NCI-H345 (cell line): ENCODE measurements around the gene MAP2K6.
A peak's percentile ranks its signal among the peaks of the same experiment; 100 is the strongest.
"Not testable (repeated sequence)": the region's sequence is repeated elsewhere in the genome, so short reads cannot be mapped to it uniquely, and the experiment has no call there.

Experiments used
- DNase-seq: peaks from one replicate; lab custom pipeline; 2025; lab: John Stamatoyannopoulos, UW

The MAP2K6 gene

DNA sequence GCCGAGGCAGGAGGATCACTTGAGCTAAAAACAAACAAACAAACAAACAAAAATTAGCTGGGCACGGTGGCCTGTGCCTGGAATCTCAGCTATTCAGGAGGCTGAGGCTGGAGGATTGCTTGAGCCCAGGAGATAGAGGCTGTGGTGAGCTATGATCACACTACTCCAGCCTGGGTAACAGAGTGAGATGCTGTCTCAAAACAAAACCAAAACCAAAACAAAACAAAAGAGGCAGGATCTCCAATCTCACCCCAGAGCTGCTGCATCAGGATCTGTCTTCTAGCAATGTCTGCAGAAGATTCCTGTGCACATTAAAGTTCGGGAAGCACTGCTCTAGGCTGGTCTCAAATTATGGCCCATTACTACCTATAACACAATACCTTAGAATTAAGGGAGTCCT is 43.1 kb downstream of the MAP2K6 start:
- no peak for DNase-seq

DNA sequence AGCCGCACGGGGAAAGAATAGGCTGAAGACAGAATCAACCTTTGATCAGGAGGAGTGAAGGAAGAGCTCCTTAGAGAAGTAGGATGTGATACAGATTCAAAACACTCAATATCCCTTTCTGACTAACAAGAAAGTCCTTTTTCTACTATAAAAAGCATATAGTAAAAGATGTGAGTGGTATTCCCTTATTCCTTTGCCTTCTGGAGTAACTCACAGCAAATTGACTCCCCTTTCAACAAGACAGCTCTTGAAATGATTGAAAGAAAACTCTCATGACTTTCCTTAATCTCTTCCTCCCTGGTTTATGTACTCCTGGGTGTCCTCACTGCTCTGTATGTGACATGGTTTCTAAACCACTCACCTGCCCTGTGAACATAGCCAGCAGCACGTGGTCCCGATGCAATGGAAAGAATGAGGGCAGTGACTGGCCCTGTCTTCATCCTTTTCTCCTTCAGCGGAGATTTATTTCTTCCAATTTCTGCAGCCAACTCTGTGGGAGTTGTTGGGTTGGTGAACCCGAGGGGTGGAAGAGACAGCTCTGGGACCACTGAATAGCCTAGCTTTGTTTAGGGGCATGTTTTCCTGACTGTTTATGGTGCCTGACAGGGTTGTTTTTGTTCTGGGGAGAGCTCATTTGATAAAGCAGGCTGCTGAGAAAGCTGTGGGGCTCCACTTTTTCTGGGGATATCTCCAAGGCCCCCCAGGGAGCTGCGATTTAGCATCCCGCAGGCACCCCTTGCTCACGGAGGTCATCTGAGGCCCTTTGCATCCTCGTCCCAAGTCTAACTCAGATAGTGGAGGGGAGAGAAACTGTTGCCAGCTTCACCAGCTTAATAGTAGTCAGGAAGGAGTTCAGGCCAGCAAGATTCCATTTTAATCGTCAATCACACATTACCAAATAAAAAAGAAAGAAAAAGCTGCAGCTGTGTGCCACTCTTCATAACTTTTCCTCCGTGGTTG is 46.7 kb downstream of the MAP2K6 start:
- no peak for DNase-seq

DNA sequence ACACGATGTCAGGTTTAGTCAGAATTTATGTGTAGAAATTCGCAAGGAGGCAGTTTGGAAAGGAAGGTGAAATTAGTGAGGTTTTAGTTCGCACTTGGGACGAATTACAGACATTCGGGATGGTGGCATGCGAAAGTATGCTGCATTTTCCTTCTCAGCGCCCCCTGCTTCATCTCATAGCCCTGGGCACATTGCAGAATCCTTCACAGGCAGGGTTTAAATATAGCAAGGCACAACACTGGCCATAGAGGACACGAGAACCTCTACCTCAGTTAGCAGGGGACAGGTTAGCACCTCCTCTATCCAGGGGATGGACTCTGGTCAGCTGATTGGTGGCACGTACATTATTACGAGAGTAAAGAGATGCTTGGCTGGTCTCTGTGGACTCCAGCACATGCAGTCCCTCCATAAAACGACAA is 47.5 kb downstream of the MAP2K6 start:
- DNase-seq, result no peak

DNA sequence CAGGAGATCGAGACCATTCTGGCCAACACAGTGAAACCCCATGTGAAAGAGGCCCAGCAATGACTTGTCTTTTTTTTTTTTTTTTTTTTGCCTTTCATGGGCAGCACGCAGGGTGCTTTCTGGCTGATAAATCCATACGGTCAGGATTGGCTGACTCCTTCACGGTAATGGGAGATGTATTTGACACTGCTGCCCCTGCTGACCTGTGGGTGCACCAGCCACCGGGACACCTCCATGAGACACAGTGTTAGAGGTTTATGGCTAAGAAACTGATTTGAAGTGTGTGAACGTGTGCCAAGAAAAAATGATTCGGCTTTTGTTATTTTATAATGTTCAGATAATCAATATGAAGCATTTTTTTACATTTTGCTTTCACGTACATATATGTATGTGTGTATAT is 48.4 kb downstream of the MAP2K6 start:
- DNase-seq, result no peak

DNA sequence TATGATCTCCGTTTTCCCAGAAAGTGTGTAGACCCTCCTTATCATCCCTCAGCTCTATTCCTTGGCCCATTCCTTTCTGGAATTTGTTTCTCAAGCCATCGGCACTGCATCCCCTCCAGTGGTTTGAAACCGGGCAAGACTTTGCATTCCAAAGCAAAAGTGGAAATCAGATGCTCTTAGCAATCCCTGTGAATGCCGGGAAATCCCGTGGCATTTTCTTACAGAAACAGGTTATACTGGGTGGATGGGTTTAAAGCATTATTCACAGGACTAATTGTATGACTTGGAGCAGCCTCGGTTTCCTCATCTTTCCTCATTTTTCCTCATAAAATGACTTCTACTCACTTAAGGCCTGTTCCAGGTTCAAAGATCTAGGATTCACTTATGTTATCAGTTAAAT is 52.0 kb downstream of the MAP2K6 start:
- no peak for DNase-seq

DNA sequence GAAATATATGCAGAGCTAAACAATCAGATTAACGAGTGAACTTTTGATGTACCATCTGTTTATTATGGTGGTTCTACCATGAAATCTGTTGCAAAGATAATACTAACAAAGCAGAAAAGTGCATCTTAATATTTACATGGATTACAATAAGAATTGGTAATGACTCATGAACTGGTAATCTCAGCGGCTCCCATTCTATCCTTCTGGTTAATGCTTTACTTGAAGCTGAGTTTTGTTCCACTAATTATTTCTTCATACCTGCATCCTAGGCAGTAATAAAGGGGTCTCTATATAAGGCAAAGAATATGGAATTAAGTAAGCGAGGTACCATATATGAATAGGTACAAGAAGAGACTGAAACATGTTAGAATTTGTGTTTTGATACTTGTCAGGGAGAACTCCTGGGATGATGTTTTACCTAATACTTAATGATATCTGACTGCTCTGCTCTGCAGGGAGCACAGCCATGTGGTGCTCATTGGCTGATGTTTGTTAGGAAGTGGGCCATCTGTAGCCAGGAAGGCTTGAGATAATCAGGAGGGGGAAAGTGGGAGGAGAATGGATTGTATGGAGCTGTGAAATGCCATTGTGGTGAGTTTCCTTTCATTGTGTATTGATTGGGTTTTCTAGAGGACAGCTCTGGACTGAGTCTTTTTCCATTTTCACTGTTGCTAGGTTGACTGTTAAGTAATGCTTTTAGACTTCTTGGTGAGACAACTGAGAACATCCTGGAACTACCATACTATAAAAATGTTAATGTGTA is 52.6 kb downstream of the MAP2K6 start:
- DNase-seq, result no peak

DNA sequence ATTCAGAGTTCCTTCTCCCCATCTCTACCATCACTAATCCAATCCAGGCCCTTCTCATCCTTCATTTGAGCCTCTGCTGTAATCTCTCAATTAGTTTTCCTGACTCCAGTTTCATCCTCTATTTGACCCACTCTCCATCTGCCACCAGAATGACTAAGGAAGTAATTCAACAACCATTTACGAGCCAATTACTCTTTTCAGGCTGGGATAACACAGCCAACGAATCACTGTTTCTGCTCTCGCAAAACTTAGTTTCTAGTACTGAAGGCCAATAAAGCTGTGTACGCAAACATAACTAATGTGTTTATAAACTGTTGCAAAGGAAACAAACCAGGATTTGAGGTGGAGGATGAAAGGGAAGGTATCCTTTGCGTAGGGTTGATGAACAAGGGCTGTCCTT is 53.7 kb downstream of the MAP2K6 start:
- DNase-seq, result no peak

DNA sequence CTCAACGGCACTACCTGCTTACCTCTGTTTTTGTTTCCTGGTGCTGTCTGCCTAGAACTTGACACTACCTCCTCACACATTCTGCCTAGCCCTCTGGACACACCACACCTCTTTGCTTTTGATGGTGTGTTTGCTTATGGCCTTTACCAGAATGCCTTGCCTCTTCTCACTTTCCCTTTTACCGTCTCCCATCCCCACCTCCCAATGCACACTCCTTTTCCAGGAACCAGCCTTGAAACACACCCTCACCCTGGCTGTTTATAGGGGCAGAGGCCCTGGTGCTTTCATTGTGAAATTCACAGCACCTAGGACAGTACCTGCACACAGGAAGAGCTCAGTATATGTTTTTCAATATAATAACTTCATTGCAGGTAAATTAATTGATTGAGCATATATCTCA is 56.2 kb downstream of the MAP2K6 start:
- DNase-seq, result no peak

DNA sequence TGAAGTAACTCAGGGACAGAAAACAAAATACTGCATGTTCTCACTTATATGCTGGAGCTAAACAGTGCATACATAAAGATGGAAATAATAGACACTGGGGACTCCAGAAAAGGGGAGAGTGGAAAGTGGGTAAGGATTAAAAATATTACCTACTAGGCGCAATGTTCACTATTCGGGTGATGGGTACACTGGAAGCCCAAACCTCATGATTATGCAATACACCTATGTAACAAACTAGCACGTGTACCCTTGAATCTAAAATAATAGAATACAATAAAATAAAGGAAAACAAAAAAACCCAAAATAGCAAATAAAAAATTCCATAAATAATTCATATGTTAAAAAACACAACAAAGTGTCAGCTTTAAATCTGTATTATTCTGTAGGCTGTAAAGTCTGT is 56.9 kb downstream of the MAP2K6 start:
- DNase-seq, result no peak

DNA sequence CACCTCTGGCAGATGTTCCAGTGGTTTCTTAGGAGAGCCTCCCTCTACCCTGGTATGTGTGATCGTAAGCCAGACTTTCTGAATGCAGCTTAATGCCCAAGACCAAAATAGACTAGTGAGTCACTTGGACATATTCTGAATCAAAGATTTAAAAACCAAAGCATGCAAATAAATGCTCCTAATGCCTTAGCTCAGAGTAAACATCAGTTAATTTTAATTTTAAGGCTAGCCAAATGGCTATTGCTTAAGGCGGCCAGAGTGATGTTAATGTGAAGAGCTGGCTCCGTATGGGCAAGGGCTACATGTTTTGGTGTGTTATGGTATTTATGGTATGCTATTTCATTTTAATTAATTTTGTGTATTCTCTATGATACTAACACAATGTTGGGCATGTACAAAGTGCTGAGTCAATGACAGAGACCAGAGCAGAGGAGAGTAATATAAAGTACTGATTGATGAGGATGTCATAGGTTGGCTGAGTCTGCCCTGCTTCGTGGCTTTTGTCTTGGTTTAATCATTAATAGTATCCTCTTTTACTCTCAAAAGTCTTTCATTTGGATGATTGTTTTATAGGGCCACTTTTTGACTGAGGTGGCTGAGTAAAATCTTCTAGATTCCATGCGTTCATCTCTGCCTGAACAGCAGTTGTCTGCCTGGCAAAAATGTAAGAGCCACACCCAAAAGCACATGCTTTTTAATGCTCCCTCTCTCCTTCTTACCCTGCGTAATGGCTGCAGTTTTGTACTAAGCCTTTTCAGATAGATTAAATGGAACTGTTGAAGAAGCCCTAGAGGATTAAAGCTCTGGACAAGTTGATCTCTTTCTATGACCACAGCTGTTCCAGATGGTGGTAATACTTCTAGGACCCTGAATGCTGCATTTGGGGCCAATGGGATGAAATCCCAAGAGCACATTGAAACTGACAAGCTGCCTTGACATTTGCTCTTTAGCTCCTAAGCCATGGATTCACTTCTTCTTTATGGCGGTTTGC is 59.6 kb downstream of the MAP2K6 start:
- no peak for DNase-seq

DNA sequence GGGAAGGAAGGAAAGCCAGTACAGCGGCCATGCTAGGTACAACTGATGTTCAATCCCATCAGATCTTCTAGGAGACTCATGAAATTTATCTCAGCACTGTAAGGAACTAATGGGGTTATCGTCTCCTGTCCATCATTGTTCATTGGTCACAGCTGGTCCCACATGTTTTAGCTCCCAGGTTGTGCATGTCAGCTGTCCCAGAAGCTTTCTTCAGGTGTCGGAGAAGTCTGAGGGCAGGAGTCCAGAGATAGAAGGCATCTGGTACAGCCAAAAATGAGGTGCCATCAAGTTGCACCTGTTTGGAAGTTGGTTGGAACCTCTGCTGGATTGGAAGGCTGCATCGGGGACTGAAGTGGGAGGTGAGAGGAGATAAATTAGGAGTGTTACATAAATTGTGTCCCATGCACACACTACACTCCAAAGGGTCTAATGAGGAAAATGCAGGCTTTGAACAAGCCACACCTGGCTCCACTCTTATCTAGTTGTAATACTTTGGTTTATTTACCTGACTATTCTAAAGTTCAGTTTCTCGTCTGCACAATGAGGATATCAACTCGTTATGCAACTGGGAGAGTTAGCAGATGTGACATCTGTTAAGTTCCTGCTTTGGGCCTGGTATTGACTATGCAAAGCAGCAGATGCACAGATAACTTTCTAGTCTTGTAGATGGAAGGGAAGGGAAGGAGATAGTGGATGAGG is 62.9 kb downstream of the MAP2K6 start:
- no peak for DNase-seq

DNA sequence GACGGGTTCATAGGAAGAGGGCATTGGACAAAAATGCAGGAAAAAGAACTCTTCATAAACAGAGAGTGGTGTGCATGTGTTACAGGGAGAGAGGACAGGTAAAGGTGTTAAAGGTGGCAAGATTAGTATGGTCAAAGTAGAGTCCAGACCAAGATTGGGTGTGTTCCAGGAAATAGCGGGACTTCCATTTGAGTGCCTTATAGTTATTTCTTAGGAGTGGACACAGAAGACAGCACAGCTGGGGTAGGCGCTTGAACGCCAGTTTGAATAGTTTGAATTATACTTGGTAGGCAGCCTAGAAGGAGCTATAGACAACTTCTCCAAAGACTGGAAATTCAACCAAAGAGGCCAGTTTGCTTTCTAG is 63.4 kb downstream of the MAP2K6 start:
- DNase-seq, result no peak

DNA sequence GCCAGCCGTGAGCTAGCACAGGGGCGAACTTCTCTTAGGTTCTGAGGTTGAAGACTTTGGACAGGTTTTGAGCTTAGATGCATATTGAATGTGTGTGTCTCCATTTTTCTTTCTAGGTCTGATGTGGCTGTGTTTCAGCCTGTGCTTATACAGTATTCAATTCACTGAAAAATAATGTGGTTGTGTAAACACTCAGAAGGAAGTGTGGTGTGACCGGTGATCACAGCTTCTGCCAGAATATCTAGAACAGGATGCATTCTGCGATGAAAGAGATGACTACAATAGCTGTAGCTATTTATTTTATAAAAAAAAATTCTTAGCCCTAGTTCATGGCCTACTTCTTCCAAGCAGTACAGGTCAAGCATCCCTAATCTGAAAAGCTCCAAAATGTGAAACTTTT is 64.4 kb downstream of the MAP2K6 start:
- peak; percentile 62 for DNase-seq

DNA sequence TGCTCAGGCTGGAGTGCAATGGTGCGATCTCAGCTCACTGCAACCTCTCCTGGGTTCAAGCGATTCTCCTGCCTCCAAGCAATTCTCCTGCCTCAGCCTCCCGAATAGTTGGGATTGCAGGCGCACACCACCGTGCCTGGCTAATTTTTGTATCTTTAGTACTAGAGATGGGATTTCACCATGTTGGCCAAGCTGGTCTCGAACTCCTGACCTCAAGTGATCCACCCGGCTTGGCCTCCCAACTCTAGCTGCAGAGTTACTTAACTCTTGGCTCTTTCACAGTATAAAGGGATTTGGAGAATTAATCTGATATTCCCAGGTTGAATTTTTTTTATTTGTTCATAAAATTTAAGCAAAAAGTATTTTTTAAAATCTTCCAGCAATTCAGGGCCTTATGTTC is 65.3 kb downstream of the MAP2K6 start:
- not testable (repeated sequence) for DNase-seq

DNA sequence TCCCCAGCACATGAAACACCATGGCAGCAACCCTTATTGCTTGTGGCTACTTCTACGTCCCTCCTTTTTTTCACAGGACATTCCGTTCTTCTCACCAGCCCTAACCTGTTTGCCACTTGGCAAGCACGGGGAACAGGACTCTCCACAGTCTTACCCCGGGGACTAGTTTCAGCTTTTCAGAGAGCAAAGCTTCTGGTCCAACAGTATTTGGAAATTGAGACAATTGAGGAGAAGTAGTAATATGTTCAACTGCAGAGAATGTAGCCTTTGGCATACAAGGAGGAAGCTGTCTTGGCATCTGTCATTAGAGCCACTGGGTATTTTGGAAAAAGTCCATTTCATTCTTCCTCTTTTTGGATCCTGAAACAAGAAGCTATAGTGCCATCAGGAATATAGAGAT is 65.7 kb downstream of the MAP2K6 start:
- no peak for DNase-seq

DNA sequence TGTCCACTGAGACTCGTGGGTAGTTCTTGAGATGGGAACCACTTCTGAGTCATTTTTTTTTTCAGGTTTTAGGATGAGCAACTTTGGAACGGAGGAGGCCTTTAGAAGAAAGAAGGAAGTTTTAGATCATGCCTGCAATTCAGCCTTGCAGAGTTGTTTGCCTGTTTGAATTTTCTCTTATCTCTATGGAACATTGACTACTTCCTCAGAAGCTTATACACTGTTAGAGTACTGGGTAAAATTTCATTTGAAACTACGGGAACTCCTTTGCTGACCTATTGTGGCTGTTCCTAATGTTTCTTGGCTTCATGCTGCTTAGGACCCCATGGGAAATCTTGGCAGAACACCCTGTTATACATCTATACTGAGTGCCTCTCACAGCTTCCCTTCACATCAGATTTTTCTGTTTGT is 70.8 kb downstream of the MAP2K6 start:
- DNase-seq, result no peak

DNA sequence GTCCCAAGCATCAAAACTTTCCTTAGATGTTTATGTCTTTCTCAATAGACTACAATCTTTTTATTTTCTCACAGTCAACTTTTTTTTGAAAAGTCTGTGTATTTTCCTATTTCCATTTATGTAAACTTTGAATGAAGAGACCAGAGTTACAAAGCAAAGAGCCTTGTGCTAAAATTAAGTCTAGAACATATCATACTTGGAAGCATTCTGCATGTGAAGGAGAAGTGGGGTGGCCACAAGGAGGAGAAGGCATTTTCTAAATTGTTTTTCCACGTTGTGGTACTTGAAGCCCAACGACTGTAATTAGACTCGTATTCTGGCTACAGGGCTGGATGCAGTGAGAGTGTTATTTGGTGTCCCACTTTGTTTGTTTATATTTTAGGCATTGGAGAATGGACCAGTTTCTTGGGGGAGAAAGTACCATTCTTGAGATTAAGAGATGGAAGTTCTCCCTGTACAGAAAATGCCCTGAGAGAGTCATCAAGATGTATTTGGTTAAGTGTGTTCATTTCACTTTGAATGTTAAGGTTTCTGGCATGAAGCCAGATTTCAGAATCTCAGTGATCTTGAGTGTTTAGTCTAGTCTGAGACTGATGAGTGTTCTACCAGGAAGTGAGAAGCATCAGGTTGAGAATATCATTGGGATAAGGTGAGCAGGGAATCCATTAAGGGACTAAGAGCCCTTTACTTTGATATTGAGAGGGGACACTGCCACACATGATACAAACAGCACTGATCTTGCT is 71.6 kb downstream of the MAP2K6 start:
- peak; percentile 22 for DNase-seq

DNA sequence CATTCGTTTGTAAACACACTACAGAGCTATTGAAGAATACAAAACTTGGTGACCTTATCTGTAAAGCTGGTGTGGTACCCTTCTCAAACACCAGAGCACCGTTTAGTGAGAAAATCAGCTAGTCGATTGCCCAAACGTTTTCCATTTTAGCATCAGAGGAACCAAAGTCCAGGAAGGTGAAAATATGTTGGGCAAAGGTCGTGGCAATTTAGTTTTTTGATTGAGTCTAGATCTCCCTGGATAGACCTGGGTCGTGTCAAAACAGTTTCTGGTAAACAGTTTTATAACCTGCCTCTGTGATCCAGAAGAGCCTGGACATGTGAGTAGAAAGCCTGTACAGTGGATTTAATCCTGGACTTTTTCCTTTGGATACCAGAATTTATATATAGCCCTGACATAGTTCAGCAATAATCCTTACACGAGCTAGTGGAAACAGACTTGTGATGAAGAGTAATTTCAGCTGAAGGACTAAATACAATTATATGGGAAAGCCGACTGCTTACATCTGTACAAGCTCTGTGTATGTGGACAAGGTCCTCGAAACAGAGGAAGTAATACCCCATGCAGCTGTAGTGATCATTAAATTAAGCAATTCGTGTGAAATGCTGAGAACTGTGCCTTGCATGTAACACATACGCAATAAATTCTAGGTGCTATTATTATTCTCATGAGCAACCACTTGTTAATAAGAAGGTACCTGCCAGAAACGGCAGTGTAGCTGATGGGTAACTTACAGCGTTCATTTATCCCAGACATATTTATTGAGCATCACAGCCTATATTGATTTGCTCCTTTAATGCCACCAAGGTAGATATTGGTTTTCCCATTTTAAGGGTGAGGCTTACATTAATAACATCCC is 72.5 kb downstream of the MAP2K6 start:
- no peak for DNase-seq

DNA sequence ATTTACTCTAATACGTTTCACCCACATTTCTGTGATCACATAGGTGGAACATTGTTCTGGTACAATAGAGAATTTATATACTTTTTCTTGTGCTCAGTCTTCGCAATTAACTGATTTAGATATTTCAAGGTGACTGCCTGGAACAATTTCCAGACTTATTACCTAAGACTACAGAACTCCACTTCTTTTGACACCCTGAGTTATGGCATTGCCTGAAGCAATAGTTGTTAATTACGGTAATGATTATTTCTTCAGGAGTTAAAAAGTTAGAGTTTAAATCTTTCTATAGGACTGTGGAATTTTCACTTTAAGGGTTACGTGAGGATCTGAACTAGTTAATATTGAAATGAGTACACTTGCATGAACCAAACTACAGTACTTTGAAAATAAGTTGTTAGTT is 74.8 kb downstream of the MAP2K6 start:
- no peak for DNase-seq
